Measurements from ENCODE around the gene KRTAP19-1.

GRCh38 chr21:30444204-30444603 is 36.0 kb downstream of the KRTAP19-1 start:
- peak in 2 of 3 experiments; percentile 24 to 37 for TF ChIP-seq CTCF (optimal IDR thresholded peaks at IDR 0.05 in 1 of 3, IDR thresholded peaks at IDR 0.05 in 1 of 3, conservative IDR thresholded peaks at IDR 0.05 in 1 of 3; ENCODE audit: extremely low read depth in 1 of 3, insufficient read depth in 2 of 3, low read length in 3 of 3)
- TF ChIP-seq EZH2 (IDR thresholded peaks at IDR 0.05; ENCODE audit: low read length): no peak

All from keratinocyte (primary cell).